GM21825 (cell line): Measurements from ENCODE around the gene ETV7.
"Not testable (repeated sequence)": the region's sequence is repeated elsewhere in the genome, so short reads cannot be mapped to it uniquely, and the experiment has no call there.

ENCODE experiments used
- ATAC-seq: cut with Tn5 transposase; IDR thresholded peaks from one replicate; pipeline ENCODE4 v1.9.1; 2021; ENCODE audit warnings: mild to moderate bottlenecking, moderate library complexity; ENCODE audit not compliant: unreplicated experiment

The ETV7 gene

DNA sequence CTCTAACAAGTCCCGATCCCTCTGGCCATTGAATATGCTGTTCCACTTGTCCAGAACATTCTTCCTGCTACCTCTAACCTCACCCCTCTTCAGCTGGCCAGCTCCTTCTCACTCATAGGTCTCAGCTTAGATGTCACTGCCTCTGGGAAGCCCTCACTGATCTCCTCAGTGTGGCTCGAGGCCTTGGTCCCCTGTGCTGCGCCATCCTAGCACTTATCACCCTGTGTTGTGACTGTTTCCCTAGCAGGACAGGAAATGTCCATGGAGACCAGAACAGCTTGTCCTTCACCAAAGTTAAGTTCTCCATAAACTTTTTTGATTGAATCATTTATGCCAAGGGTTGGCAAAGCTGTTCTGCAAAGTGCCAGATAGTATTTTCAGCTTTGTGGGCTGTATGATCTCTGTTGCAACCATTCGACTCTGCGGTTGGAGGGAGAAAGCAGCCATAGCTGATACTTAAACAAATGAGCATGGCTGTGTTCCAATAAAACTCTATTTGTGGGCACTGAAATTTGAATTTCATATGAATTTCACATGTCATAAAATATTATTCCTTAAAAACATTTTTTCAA, 44.3 kb downstream of the ETV7 start:
- no peak for ATAC-seq

DNA sequence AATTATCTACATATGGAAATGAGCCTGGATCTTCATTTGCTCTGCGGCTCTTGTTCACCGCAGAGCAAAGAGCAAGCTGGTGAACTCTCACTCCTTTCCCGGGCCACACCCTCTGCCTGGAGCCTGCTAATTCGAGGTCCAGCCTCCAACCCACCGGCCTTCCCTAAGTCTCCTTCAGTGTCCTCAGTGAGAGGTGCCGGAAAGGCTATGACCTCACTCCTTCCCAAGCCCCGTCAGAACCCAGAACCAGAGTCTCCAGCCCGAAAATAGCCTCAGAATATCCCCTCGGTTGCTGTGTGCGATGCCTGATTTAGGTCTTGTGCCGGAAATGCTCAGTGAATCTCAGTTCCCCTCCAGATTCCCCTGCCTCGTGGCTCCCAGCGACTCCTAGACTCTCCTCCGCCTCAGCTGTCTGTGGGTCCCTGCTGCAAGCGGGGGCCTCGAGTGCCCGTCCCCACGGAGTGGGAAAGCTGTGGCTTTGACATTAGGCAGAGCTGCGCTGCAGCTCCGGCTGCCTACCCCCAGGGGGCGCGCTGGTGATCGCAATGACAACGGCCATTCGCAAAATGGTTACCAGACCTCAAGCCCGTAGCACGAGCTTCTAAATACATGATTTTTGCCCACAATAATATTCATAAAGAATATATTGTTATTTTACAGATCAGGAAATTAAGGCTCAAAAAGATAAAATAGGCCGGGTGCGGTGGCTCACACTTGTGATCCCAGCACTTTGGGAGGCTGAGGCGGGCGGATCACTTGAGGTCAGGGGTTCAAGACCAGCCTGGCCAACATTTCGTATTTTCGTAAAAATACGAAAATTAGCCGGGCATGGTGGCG, 46.6 kb downstream of the ETV7 start:
- ATAC-seq = no peak

DNA sequence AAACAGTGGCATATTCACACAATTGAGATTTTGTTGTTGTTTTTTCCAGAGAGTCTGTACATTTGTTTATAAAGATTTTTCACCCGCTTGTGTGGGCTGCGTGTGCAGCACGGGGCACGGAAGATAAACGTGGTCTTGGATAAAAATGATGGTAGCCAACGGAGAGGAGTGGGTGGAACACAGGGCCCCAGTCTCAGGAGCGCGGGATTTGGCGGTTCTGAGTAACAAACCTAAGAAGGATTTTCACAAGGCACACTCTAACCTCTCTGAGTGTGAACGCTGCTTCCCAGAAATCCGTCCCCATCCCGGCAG, 47.2 kb downstream of the ETV7 start:
- no peak for ATAC-seq

DNA sequence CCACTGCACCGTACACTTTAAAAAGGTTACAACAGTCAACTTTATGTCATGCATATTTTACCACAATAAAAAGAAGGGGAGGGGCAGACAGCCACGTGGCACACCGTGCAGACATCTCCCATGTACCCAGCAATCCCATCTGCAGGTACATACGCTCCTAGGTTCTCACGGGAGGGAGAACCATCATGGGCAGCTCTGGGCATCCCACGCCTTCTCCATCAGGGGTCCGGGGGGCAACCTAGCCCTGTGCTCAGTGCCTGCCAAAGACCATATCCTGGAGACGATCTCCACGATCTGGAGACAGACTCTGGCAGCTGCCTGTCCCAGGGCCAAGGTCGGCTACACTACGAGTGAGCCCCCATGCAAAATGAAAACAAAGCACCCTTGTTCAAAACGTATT, 48.3 kb downstream of the ETV7 start:
- no peak for ATAC-seq

DNA sequence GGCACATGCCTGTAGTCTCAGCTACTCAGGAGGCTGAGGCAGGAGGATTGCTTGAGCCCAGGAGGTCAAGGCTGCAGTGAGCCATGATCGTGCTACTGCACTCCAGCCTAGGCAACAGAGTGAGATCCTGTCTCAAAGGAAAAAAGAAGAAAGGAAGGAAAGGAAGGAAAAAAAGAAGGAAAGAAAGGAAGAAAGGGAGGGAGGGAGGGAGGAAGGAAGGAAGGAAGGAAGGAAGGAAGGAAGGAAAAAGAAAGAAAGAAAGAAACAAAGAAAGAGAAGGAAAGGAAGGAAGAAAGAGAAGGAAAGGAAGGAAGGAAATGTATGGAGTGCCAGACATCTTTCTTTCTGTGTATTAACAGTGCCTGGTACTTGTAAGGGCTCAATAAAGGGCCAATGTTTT, 49.2 kb downstream of the ETV7 start:
- not testable (repeated sequence) for ATAC-seq

DNA sequence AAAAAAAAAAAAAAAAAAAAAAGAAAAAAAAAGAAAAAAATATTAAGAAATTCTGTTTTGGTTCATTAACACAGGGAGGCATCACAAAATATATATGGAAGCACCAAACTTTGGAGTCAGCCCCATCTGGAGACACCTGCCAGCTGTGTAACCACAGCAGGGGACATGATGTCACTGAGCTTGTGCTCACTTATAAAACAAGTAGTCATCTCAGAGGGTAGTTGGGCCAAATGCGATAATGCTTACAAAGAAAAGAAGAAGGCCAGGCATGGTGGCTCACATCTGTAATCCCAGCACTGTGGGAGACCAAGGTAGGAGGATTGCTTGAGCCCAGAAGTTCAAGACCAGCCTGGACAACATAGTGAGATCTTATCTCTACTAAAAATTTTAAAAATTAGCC, 49.7 kb downstream of the ETV7 start:
- no peak for ATAC-seq

DNA sequence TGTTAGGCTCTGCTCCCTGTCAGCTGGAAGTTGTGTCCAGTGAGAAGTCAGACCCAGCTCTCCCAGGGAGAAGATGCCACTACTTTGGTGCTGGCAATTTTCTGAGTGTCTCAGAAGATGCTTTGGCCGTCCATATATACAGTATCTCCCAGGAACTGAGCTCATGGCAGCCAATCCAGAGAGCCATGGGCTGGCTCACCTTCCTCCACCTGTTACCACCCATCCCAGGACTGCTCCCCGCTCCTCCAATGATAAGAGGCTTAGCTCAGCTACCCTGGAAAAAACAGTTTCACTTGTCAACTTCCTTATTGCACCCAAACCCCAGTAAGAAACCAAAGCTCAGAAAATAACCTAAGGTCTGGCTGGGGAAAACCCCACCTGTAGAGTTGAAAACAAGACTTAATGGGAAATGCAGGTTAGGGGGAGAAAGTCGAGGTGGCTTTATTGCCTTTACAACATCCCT, 50.7 kb downstream of the ETV7 start, which contains the start of gene BNIP5:
Gene BNIP5 (minus strand): TSS at position 110 of the 463 bp plus-strand sequence. CDS start 6,198 bp downstream, outside the sequence.
- ATAC-seq = no peak

DNA sequence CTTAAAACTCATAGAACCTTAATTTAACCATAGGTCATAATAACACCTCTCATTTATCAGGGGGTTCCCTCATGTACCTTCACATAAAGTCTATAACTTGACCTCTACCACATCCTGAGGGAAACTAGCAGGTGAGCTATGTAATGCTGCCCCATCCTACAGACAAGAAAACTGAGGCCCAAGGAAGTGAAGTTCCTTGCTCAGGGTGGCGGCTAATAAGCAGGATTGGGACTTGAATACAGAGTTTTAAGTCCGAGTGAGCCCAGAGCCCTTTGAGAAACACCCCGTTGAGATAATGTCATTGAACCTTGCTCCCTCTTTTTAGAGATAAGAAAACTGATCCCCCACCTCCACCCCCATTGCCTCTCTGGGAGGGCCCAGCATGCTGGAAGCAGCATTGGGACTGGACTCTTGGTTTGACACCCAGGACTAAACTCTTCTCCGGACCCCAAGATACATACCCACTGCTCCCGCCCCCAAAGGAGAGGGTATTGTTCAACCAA, 51.2 kb downstream of the ETV7 start:
- no peak for ATAC-seq

DNA sequence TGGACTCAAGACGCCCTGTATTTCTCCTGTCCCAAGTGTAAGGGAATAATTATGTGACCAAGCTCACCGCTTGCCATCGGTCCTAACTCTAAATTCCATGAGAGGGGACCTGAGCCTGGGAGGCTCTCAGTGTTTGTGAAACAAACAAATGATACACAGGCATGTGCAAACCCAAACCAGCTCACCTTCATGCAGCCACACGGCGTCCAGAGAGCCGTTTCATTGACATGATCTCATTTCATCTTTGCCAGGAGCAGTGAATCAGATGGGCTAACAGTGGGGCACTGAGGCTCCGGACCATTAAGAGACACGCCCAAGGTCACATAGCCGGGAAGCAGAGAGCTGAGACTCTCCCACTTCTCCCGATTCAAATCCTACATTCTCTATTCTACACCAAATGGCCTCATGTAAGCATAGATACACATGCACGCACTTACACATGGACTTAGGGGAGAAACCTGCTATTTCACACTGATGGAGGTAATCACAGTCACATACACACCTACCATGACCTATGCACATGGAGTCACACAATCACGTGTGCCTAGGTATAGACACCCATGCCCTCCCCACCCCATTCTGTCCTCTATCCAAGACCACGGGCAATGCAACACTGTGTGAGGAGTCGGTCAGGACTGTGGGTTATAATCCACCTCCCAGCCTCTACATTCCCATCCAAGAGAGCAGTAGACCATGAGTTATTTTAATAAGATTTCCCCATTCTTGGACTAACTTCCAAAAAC, 51.8 kb downstream of the ETV7 start:
- no peak for ATAC-seq

DNA sequence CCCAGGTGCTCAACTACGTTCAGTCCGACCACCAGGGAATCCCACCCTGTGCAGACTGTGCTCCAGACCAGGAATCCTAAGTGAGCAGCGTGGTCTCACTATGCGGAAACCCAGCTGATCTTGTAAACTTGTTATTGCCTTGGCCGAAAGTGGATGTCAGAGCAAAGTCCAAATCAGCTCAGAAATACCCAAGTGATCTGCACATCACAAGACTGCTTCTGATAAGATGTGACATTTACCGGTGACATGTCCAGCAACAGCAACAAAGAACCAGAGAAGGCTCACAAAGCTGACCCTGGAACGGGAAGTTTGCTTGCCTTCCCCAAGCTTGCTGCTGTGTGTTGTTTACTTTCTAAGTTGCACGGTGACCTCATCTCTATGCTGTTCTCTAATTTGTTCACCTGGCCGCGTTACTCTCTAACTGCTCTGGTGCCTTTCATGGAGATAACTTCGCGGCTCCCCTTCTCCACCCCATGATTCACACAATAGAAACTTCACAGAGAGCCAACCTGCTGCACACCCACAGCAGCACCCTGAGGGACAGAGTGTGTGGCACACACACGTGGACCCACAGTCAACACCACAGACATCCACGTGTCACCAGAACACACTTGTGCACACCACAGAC, 52.5 kb downstream of the ETV7 start:
- no peak for ATAC-seq

DNA sequence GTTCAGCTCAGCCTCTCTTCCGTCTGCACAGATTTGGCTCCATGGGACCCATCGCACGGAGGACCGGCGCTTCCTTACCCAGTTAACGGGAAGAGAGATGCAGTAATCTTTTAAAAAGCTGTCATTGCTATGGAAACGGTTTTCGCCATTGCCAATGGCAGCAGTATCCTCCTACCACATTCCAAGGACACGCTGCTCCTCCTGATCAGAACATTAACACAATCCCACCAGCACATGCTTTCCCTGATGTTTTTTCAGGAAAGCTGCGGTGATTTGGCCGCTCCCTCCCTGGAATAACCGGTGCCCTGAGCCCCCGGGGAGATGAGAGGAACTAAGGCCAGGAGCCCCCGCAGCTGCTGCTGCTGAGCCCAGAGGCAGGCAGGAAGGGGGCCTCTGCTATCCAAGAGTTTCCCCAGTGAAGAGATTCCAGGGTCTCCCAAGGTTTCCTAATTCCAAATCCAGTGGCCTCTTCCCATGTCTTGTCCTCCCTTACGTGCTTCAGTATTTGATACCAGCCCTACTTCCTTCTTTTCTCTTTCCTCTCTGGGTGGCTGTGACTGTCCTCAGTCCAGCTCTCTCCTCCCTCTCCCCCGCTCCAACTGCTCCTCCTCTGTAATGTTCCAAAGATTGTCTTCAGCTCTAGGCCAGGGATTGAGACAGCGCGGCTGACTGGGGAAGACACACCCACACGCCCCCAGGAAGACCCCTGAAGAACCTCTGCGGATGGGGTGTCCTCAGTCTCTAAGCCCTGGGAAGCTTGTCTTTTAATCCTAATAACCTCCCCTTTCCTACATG, 53.3 kb downstream of the ETV7 start:
- ATAC-seq = no peak

DNA sequence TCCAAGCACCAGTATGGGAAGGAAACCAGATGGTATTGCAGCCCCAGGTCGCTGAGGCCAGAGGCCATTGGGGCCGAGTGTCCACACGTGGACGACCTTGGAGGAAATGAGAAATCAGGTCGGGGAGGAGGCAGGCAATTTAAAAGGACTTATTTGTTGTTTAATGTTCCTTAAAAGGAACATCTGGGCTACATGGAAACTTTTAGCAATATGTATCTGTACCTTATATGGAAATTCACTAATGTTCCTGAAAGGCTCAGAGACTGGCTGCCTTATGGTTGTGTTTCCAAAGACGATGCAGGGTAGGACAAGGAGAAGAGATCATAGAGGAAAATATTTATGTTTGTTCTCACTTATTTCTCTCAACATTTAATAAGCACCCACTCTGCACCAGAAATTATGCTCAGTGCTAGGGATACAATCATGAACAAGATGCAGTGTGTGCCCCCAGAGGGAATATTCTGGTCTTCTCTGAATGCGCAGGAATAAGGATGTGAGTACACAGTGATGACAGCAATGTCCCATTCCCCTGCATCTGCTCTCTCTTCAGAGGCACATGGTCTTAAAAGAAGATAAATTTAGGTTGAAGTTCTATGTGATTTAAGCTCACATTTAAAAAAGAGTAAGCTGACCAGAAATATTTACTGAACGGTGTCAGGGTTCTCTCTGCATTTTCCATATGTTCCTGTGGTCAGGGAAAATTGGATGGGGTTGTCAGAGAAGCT, 54.1 kb downstream of the ETV7 start:
- no peak for ATAC-seq

DNA sequence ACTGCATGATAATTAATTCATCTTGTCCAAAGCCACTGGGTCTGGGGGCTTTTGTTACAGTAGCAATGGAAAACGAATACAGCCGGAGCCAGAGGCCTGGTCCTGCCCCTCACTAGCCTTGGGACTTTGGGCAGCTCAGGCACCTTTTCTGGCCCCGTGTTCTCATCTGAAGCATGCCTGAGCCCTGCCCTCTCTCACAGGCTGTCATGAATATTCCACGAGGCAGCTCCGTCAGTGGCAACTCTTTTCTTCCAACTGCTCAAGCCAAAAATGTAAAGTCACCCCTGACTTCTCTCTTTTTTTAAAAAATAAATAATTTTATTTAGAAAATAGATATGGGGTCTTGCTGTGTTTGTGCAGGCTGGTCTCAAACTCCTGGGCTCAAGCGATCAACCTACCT, 56.1 kb downstream of the ETV7 start:
- ATAC-seq = no peak

DNA sequence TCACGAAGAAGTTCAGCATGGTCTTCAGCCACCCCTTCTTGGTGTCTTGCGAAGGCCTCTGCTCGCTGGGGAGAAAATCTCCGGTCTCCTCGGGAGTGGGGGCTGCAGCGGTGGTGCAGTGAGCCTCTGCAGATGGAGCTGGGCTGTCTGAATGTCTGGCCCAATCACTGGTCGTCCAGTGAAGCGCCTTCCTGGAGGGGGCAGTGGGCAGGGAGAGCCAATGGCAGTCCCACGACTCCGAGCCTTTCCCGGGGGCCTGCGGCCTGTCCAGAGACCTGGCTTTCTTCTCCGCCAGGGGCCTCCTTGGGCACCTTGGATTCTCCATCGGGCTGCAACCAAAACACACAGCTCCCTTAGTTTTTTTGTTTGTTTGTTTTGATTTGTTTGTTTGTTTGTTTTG, 57.1 kb downstream of the ETV7 start:
- no peak for ATAC-seq

DNA sequence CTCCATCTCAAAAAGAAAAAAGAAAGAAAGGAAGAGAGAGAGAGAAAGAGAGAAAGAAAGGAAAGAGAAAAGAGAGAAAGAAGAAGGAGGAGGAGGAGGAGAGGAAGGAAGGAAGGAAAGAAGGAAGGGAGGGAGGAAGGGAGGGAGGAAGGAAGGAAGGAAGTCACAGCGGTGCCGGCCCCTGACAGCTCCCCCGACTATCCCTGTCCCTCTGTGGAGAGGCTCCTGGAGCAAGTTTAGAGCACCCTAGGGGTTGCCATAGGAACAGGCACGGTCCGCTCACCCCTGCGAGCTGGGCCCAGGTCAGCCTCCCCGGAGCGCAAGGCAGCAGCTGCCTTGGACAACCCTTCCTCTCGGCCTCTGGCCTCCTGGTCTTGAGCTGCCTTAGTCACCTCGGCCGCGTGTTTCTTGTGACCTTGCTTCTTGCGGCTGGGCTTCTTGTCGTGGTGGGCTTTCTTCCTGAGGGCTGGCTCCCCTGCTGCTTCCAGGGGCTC, 57.6 kb downstream of the ETV7 start:
- no peak for ATAC-seq

DNA sequence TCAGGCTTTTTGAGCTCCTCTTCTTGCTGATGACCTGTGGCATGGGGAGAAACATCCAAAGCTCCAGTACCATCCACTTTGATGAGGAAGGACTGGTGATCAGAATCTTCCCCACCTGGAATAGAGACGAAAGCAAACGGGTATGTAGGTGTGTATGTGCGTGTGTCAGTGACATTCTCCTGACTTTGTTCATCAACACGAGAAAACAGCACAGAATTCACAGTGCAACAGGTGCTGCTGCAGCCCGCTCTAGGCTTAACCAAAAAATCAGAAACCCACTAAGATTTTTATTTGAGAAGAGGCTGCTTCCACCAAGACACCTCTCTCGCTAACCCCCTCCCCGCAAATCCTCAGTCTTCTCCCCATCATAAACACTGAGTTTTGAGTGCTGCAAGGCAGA, 58.9 kb downstream of the ETV7 start:
- no peak for ATAC-seq

DNA sequence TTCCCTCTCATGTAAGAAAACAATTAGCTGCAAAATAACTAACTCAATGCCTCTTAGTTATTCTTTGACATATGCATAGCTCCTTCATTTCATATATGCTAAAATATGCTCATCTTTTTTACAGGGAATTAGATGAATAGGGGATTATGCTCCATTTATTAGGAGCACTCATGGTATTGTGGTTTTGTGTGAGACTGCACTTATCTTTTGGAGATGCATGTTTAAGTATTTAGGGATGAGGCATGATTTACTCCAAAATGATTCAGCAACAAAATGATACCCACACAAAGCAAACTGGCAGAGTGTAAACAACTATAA, 59.6 kb downstream of the ETV7 start:
- ATAC-seq = no peak

DNA sequence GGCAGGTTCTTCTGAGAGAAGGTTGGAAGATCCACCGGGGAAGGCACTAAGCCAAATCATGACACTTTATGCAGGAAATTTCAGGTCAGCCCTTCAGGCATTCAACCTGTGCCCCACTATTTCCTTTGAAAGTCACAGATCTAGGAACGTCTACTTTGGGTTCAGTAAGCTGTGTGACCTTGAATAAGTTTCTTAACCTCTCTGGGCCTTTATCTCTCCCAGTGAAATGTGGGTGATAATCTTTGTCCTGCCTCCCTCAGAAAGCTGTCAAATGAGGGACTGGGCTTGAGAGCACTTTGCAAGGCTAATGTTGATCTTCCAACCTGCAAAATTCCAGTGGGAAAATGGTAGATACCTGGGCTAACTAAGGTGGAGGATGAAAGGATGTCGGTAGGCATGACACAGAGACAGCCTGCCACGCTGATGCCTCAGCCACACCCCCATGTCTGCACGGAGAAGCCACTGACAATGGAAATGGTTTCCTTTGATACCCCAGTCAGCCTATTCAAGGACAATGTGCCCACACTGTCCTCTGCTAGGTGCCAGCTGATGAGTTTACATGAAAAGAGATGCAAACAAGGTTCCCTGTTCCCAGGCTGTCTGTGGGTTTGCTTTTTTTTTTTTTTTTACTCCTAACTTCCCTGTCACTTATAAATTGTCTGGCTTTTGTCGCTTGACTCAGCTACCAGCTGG, 60.1 kb downstream of the ETV7 start:
- ATAC-seq = no peak

DNA sequence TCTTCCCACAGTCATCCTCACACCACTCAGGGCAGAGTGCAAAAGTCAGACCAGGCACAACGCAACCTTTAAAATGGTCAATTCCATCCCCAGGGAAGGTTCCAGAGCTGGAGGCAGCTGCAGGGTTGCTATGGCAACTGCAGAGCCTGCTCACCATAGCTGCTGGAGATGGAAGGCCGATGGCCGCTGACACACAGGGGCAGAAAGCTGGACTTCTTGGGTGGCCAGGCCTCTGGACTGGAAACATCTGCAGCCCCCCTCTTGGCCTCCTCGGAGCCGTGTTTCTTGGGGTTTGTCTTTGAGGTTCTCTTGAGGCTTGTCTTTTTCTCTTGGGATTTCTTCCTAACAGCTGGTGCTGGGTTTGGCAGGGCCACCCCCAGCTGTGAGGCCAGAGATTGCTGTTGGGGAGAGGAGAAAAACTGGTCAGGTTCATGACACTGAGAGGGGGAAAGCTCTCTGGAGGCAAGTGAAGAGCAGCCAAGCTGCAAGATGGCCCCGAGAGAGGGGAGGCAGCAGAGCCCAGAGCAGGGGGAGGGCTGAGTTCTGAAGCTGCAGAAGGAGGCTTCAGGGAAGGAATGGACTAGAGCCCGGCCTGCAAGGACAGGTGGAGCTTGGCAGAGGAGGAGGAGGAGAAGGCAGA, 61.0 kb downstream of the ETV7 start:
- no peak for ATAC-seq
